HepG2 (cell line): ENCODE data around the gene FGD5. TPM values are rescaled to one million over a fixed set of nuclear protein-coding genes. Genes with fewer than 3 reads are reported as not detected.

Experiments
- AHR ChIP-seq: IDR thresholded peaks from 2 replicates; pipeline ENCODE4 v1.6.1; 2018; ENCODE audit warnings: missing genetic modification reagents, missing compliant biosample characterization
- CTCF ChIP-seq: sonication (generic); formaldehyde crosslinking; IDR thresholded peaks from 2 replicates; pipeline ENCODE4 v1.5.0; 2020; ENCODE audit warnings: mild to moderate bottlenecking, missing genetic modification reagents, moderate library complexity
- DMAP1 ChIP-seq: IDR thresholded peaks from 2 replicates; pipeline ENCODE4 v1.6.1; 2016
- FOXC1 ChIP-seq: sonication (generic); formaldehyde crosslinking; IDR thresholded peaks from 2 replicates; pipeline ENCODE4 v1.8.0; 2022; ENCODE audit warnings: mild to moderate bottlenecking, missing genetic modification reagents, borderline replicate concordance
- HIC2 ChIP-seq: sonication (generic); formaldehyde crosslinking; IDR thresholded peaks from 2 replicates; pipeline ENCODE4 v1.9.0; 2022; ENCODE audit warnings: low read depth, missing genetic modification reagents
- MBD4 ChIP-seq: IDR thresholded peaks from 2 replicates; pipeline ENCODE4 v1.6.1; 2012; ENCODE audit warnings: low read length, inconsistent platforms, borderline replicate concordance
- MED13 ChIP-seq: sonication (generic); formaldehyde crosslinking; IDR thresholded peaks from 2 replicates; pipeline ENCODE4 v1.5.0; 2020; ENCODE audit warnings: missing genetic modification reagents
- NCOA1 ChIP-seq: sonication (generic); formaldehyde crosslinking; IDR thresholded peaks from 2 replicates; pipeline ENCODE4 v1.9.0; 2021; ENCODE audit warnings: missing genetic modification reagents
- NKX3-1 ChIP-seq: sonication (generic); formaldehyde crosslinking; IDR thresholded peaks from 2 replicates; pipeline ENCODE4 v1.5.0; 2020; ENCODE audit warnings: missing genetic modification reagents
- NRL ChIP-seq: sonication (generic); formaldehyde crosslinking; IDR thresholded peaks from 2 replicates; pipeline ENCODE4 v1.5.0; 2020; ENCODE audit warnings: missing genetic modification reagents, mild to moderate bottlenecking, moderate library complexity, borderline replicate concordance
- POGZ ChIP-seq: sonication (generic); formaldehyde crosslinking; IDR thresholded peaks from 2 replicates; pipeline ENCODE4 v1.4.0; 2020; ENCODE audit warnings: mild to moderate bottlenecking, missing genetic modification reagents
- PRDM15 ChIP-seq: sonication (generic); formaldehyde crosslinking; IDR thresholded peaks from 2 replicates; pipeline ENCODE4 v1.4.0; 2020; ENCODE audit warnings: missing genetic modification reagents
- RELA ChIP-seq: sonication (generic); formaldehyde crosslinking; IDR thresholded peaks from 2 replicates; pipeline ENCODE4 v1.4.0; 2020; ENCODE audit warnings: missing genetic modification reagents
- SMAD3 ChIP-seq: sonication (generic); formaldehyde crosslinking; IDR thresholded peaks from 2 replicates; pipeline ENCODE4 v1.4.0; 2020; ENCODE audit warnings: missing genetic modification reagents
- TARDBP ChIP-seq: sonication (generic); formaldehyde crosslinking; IDR thresholded peaks from 2 replicates; pipeline ENCODE4 v1.8.0; 2022; ENCODE audit warnings: mild to moderate bottlenecking, missing genetic modification reagents
- ZC3H4 ChIP-seq: sonication (generic); formaldehyde crosslinking; IDR thresholded peaks from 2 replicates; pipeline ENCODE4 v1.4.0; 2020; ENCODE audit warnings: missing genetic modification reagents, borderline replicate concordance
- ZMYM4 ChIP-seq: sonication (generic); formaldehyde crosslinking; IDR thresholded peaks from 2 replicates; pipeline ENCODE4 v1.8.1; 2023; ENCODE audit warnings: mild to moderate bottlenecking, missing genetic modification reagents
- ZNF224 ChIP-seq: sonication (generic); formaldehyde crosslinking; IDR thresholded peaks from 2 replicates; pipeline ENCODE4 v1.5.0; 2020; ENCODE audit warnings: mild to moderate bottlenecking, missing genetic modification reagents
- ZNF280D ChIP-seq: sonication (generic); formaldehyde crosslinking; IDR thresholded peaks from 2 replicates; pipeline ENCODE4 v1.5.1; 2020; ENCODE audit warnings: mild to moderate bottlenecking, missing genetic modification reagents
- ZNF773 ChIP-seq: sonication (generic); formaldehyde crosslinking; IDR thresholded peaks from 2 replicates; pipeline ENCODE4 v1.4.0; 2020; ENCODE audit warnings: missing genetic modification reagents, borderline replicate concordance
- polyA plus RNA-seq, 8 experiments: library from polyadenylated mRNA; depleted of rRNA in 3 of 8; stranded (reverse) in 7 of 8; unstranded in 1 of 8; fragments of >200 nt; fragmentation: Illumina TruSeq in 4 of 8; extraction: Trizol in 4 of 8; gene quantifications; 2 replicates each; pipeline versions ENCODE4 v1.2.1 to v1.2.3, GENCODE V29; 2011 to 2016; ENCODE audit warnings: low read depth in 4 of 8, missing spikeins in 1 of 8, mixed read lengths in 1 of 8; ENCODE audit not compliant: insufficient read depth in 1 of 8
- total RNA-seq, 5 experiments: library from RNA; depleted of rRNA; stranded (reverse); fragments of >200 nt; fragmentation: Illumina TruSeq; extraction: Trizol; gene quantifications; 2 replicates each; pipeline ENCODE4 v1.2.3, GENCODE V29; 2016; ENCODE audit warnings: low read depth in 1 of 5

The FGD5 gene
- total and polyA plus RNA-seq, 2 of the 13 experiments (the other 11 are each of a cell fraction or from before 2014, with no cell fraction given), result 0.17 TPM; not detected in 1

GRCh38 chr3:14947100-14947885 is 128.5 kb downstream of the FGD5 start, which contains the start of gene NR2C2 (continued):
- TF ChIP-seq ZNF280D (CRISPR knock-in tag) (peak; percentile 26; the same call in 1 of the 2 replicates), FOXC1 (CRISPR knock-in tag) (0 out of 2 replicates have a peak, but pooled peaks have one; percentile 65), ZMYM4 (CRISPR knock-in tag) (peak; percentile 43; the same call in 1 of the 2 replicates), PRDM15 (CRISPR knock-in tag) (no peak), CTCF (no peak), DMAP1 (peak; percentile 70), MBD4 (no peak), ZNF773 (CRISPR knock-in tag) (no peak), ZNF224 (CRISPR knock-in tag) (no peak), RELA (no peak), AHR (CRISPR knock-in tag) (peak; percentile 27; the same call in 1 of the 2 replicates), NRL (CRISPR knock-in tag) (peak; percentile 54; the same call in 1 of the 2 replicates), TARDBP (CRISPR knock-in tag) (0 out of 2 replicates have a peak, but pooled peaks have one; percentile 4), HIC2 (no peak), POGZ (CRISPR knock-in tag) (no peak), ZC3H4 (CRISPR knock-in tag) (no peak), SMAD3 (CRISPR knock-in tag) (0 out of 2 replicates have a peak, but pooled peaks have one; percentile 31), NKX3-1 (CRISPR knock-in tag) (0 out of 2 replicates have a peak, but pooled peaks have one; percentile 29), MED13 (peak; percentile 21; the same call in 1 of the 2 replicates), NCOA1 (CRISPR knock-in tag) (no peak)
